ENCODE results near the gene CCDC91. TPM values are rescaled to one million over a fixed set of nuclear protein-coding genes. Genes with fewer than 3 reads are reported as not detected.

CCDC91 gene
- total RNA-seq, 1 experiment from 2014 or later = 26.9 TPM

GRCh38 chr12:28223025-28223554 is 32.8 kb downstream of the CCDC91 start:
- no peak for DNase-seq (ENCODE audit: low read depth, low spot score)

GRCh38 chr12:28223858-28224257 is 33.6 kb downstream of the CCDC91 start:
- CTCF ChIA-PET = no interaction called here
- no TSS peak for BruUV-seq (replicated peaks)
- TF ChIP-seq CTCF (IDR thresholded peaks at IDR 0.05) (no peak), REST (IDR thresholded peaks at IDR 0.05; ENCODE audit: insufficient read depth in 1 of 2, low read depth in 2 of 2, low read length in 1 of 2) (no peak), TCF7L2 (IDR thresholded peaks at IDR 0.05; ENCODE audit: low read depth, low read length) (no peak), SIN3A (IDR thresholded peaks at IDR 0.05; ENCODE audit: borderline replicate concordance, insufficient read depth, low read depth, low read length) (no peak)
- no peak overlapping the region for H3K27ac ChIP-seq (ENCODE audit: low read length)
- ATAC-seq = no peak
- no peaks in the 10 kb centered on the region for H3K36me3 ChIP-seq (ENCODE audit: control insufficient read depth, insufficient read depth, low read length)
- no peaks in the 10 kb centered on the region for H3K4me1 ChIP-seq (ENCODE audit: control insufficient read depth, insufficient read depth, low read length)
- H3K4me3 ChIP-seq (ENCODE audit: low read depth in 2 of 2, low read length in 2 of 2) = no peak overlapping the region
- intact Hi-C loops (cut with micrococcal nuclease; ENCODE audit: unreplicated experiment) = no loop called here
- POLR2A ChIA-PET = no interaction called here
- peaks cover 7% of the 10 kb centered on the region for H3K9me3 ChIP-seq (ENCODE audit: control insufficient read depth, insufficient read depth, low read depth, low read length)
- H3K27me3 ChIP-seq (ENCODE audit: control insufficient read depth, insufficient read depth, low read length) = no peaks in the 10 kb centered on the region
- in situ Hi-C loops (cut with HindIII; ENCODE audit: low pct_unique_long_range_greater_than_20kb, low sequenced_read_pairs) = no loop called here
- no peak for DNase-seq (ENCODE audit: low read depth, low spot score)

More at GRCh38 chr12:28223025-28223554, 32.8 kb downstream of the CCDC91 start:
- in situ Hi-C loops (cut with HindIII; ENCODE audit: low pct_unique_long_range_greater_than_20kb, low sequenced_read_pairs) = no loop called here
- ChIA-PET POLR2A (no interaction called here), CTCF (no interaction called here)
- Histone ChIP-seq H3K4me1 (ENCODE audit: control insufficient read depth, insufficient read depth, low read length) (no peaks in the 10 kb centered on the region), H3K4me3 (ENCODE audit: low read depth in 2 of 2, low read length in 2 of 2) (no peak overlapping the region), H3K27me3 (ENCODE audit: control insufficient read depth, insufficient read depth, low read length) (no peaks in the 10 kb centered on the region), H3K9me3 (ENCODE audit: control insufficient read depth, insufficient read depth, low read depth, low read length) (peaks cover 14% of the 10 kb centered on the region), H3K27ac (ENCODE audit: low read length) (no peak overlapping the region), H3K36me3 (ENCODE audit: control insufficient read depth, insufficient read depth, low read length) (no peaks in the 10 kb centered on the region)
- no TSS peak for BruUV-seq (replicated peaks)
- no peak for TF ChIP-seq POLR2AphosphoS5 (IDR thresholded peaks at IDR 0.05; ENCODE audit: low read depth, low read length)
- no peak for TF ChIP-seq REST (IDR thresholded peaks at IDR 0.05; ENCODE audit: insufficient read depth in 1 of 2, low read depth in 2 of 2, low read length in 1 of 2)
- TF ChIP-seq CTCF (IDR thresholded peaks at IDR 0.05) = no peak
- no peak for TF ChIP-seq TCF7L2 (IDR thresholded peaks at IDR 0.05; ENCODE audit: low read depth, low read length)
- TF ChIP-seq SIN3A (IDR thresholded peaks at IDR 0.05; ENCODE audit: borderline replicate concordance, insufficient read depth, low read depth, low read length) = no peak
- intact Hi-C loops (cut with micrococcal nuclease; ENCODE audit: unreplicated experiment) = no loop called here
- no peak for ATAC-seq
